Adrenal gland (tissue), 12 donors: ENCODE measurements around the gene SOHLH1. TPM values are rescaled to one million over a fixed set of nuclear protein-coding genes. Genes with fewer than 3 reads are reported as not detected.

Experiments used
- DNase-seq, 7 donors: peaks; one replicate each; pipeline ENCODE4 v3.0.0-alpha.2; 2019 to 2020
- H3K27ac ChIP-seq, 5 donors: fragments of 200-600 bp; sonication (generic) in 4 of 5; 1 replicate in 3 of 5; 2 replicates in 2 of 5; pipeline versions ENCODE4 v1.5.1 to v1.8.0; 2016 to 2020; ENCODE audit warnings: mild to moderate bottlenecking in 1 of 5
- H3K27me3 ChIP-seq: fragments of 200-600 bp; 2 replicates; pipeline ENCODE4 v1.8.0; 2021
- H3K36me3 ChIP-seq, 2 donors: fragments of 200-600 bp; replicated peaks in 1 of 2; 1 replicate in 1 of 2; 2 replicates in 1 of 2; pipeline versions ENCODE4 v1.5.1 to v1.8.0; 2018 to 2022
- H3K4me1 ChIP-seq, 2 donors: fragments of 200-600 bp; replicated peaks in 1 of 2; 1 replicate in 1 of 2; 2 replicates in 1 of 2; pipeline versions ENCODE4 v1.5.1 to v1.8.0; 2018 to 2021
- H3K4me3 ChIP-seq, 4 donors: fragments of 200-600 bp; sonication (generic) in 3 of 4; one replicate each; pipeline ENCODE4 v1.5.1; 2016 to 2018
- H3K9me3 ChIP-seq, 3 donors: fragments of 200-600 bp; sonication (generic) in 1 of 3; replicated peaks in 1 of 3; 1 replicate in 2 of 3; 2 replicates in 1 of 3; pipeline versions ENCODE4 v1.5.1 to v1.8.0; 2016 to 2021
- CTCF ChIP-seq, 6 experiments: fragments of 450-650 bp in 4 of 6; fragments of 200-600 bp in 2 of 6; sonication (generic) in 1 of 6; IDR thresholded peaks; 1 replicate in 5 of 6; 2 replicates in 1 of 6; pipeline versions ENCODE4 v1.5.1 to v1.8.0; 2016 to 2021; ENCODE audit warnings: antibody characterized with exemption in 6 of 6, mild to moderate bottlenecking in 2 of 6, moderate library complexity in 1 of 6
- POLR2A ChIP-seq, 2 donors: fragments of 450-650 bp; IDR thresholded peaks; one replicate each; pipeline ENCODE4 v1.6.1; 2017; ENCODE audit warnings: antibody characterized with exemption in 2 of 2, mild to moderate bottlenecking in 2 of 2, moderate library complexity in 1 of 2
- WGBS, 4 donors: extraction: QIAGEN DNeasy Blood & Tissue Kit in 2 of 4; methylation state at CpG; one replicate each; pipeline versions ENCODE4 v1.1.5 to v1.1.7; 2013 to 2017; 5-methylcytosine and 5-hydroxymethylcytosine counted together
- intact Hi-C, 2 donors: fragments of 100-400 bp; cut with DNase I; formaldehyde crosslinking; loops; one replicate each; pipeline versions ENCODE4 v1.14.1 to v1.15.0; 2022 to 2023
- polyA plus RNA-seq, 3 donors: library from polyadenylated mRNA; stranded (reverse); fragments of 200-250 nt in 2 of 3; fragments of 350-450 nt in 1 of 3; fragmentation: Illumina TruSeq in 1 of 3; extraction: RNeasy Lipid Tissue Mini Kit (QIAGEN cat#74804) in 1 of 3; gene quantifications; one replicate each; pipeline ENCODE4 v1.2.3, GENCODE V29; 2013 to 2014
- total RNA-seq, 9 donors: library from RNA; depleted of rRNA in 4 of 9; stranded (reverse); fragments of >200 nt in 4 of 9; fragments of 120-200 nt in 1 of 9; fragmentation: NEBNext Ultra II Directional in 1 of 9; extraction: Animal tissue kit (Norgen Biotek cat#: 25700) in 1 of 9; gene quantifications; one replicate each; pipeline versions ENCODE4 v1.1.0 to v1.2.4, GENCODE V29; 2013 to 2023
- donor health status: healthy with polysubstance abuse.
- donor health status: Bipolar disorder and iron deficiency.
- donor health status: DM: yes; HTN: yes; CAD: no.
- donor health status: DM: no; HTN: no; CAD: no.
- donor health status: DM: no; HTN: no; CAD: no.
- donor health status: DM: yes; HTN: yes; CAD: no.

SOHLH1 gene
- total and polyA plus RNA-seq, 12 donors = not detected

- Histone ChIP-seq H3K4me3 (no peak overlapping the region), H3K4me1 (no peaks in the 10 kb centered on the region), H3K27me3 (no peaks in the 10 kb centered on the region), H3K9me3 (no peaks in the 10 kb centered on the region), H3K36me3 (no peaks in the 10 kb centered on the region), H3K27ac (no peak overlapping the region)
- intact Hi-C loops = no loop called here
- no peak for DNase-seq
- no peak for TF ChIP-seq POLR2A (IDR thresholded peaks at IDR 0.05)
- TF ChIP-seq CTCF (IDR thresholded peaks at IDR 0.05) = no peak
- WGBS, 4 donors = 86 to 91% (median 89%) methylated on average over 9 to 19 of the region's 19 CpGs
Measured at GRCh38 chr9:135690836-135691570, 8.3 kb downstream of the SOHLH1 start.

- no peak overlapping the region for H3K27ac ChIP-seq
- no peak overlapping the region for H3K4me3 ChIP-seq
- no peaks in the 10 kb centered on the region for H3K27me3 ChIP-seq
- 76 to 85% (median 82%) methylated on average over 10 of the region's 10 CpGs for WGBS, 4 donors
- H3K4me1 ChIP-seq = no peaks in the 10 kb centered on the region
- TF ChIP-seq POLR2A (IDR thresholded peaks at IDR 0.05) = no peak
- TF ChIP-seq CTCF (IDR thresholded peaks at IDR 0.05) = no peak
- intact Hi-C loops = loop anchor here in 1 of 2 donors (10.0 kb wide), 1 partner anchor 64 kb away; no protein-coding TSS in a partner anchor
- no peak for DNase-seq
- no peaks in the 10 kb centered on the region for H3K9me3 ChIP-seq
- no peaks in the 10 kb centered on the region for H3K36me3 ChIP-seq
Measured at GRCh38 chr9:135689011-135689410, 10.3 kb downstream of the SOHLH1 start.

GRCh38 chr9:135687216-135687615, 12.1 kb downstream of the SOHLH1 start:
- H3K27me3 ChIP-seq = peaks cover 3% of the 10 kb centered on the region
- no peaks in the 10 kb centered on the region for H3K4me1 ChIP-seq
- 83 to 97% (median 88%) methylated on average over 6 to 15 of the region's 15 CpGs for WGBS, 4 donors
- no peak overlapping the region for H3K4me3 ChIP-seq
- no peaks in the 10 kb centered on the region for H3K36me3 ChIP-seq
- intact Hi-C loops = loop anchor here in 1 of 2 donors (10.0 kb wide), 1 partner anchor 62 kb away; no protein-coding TSS in a partner anchor
- DNase-seq = no peak
- H3K9me3 ChIP-seq = no peaks in the 10 kb centered on the region
- TF ChIP-seq POLR2A (IDR thresholded peaks at IDR 0.05) (no peak), CTCF (IDR thresholded peaks at IDR 0.05) (no peak)
- no peak overlapping the region for H3K27ac ChIP-seq

GRCh38 chr9:135684691-135685090, 14.6 kb downstream of the SOHLH1 start:
- Histone ChIP-seq H3K9me3 (no peaks in the 10 kb centered on the region), H3K27me3 (peaks cover 3% of the 10 kb centered on the region), H3K4me3 (no peak overlapping the region), H3K36me3 (no peaks in the 10 kb centered on the region), H3K27ac (no peak overlapping the region), H3K4me1 (no peaks in the 10 kb centered on the region)
- TF ChIP-seq POLR2A (IDR thresholded peaks at IDR 0.05) (no peak), CTCF (IDR thresholded peaks at IDR 0.05) (no peak)
- 57 to 80% (median 68%) methylated on average over 8 to 17 of the region's 17 CpGs for WGBS, 4 donors
- DNase-seq = no peak
- intact Hi-C loops = loop anchor here in 1 of 2 donors (10.0 kb wide), 1 partner anchor 60 kb away; no protein-coding TSS in a partner anchor
